HepG2 (cell line): ENCODE data around the gene PNMA3. TPM values are rescaled to one million over a fixed set of nuclear protein-coding genes. Genes with fewer than 3 reads are reported as not detected.

Experiments
- ATAC-seq: fragments of 200-7000 bp; cut with Tn5 transposase; 3 replicates; pipeline ENCODE4 v1.9.1; 2020; ENCODE audit warnings: mild to moderate bottlenecking, moderate library complexity
- BruUV-seq: library from RNA; stranded (reverse); fragments of 400-500 nt; replicated peaks from 2 replicates; lab custom pipeline; 2021; lab: Mats Ljungman, UMichigan
- CTCF ChIA-PET: fragments of 300-600 bp; formaldehyde crosslinking; extraction: SDS; loops from one replicate; lab custom pipeline; 2021; ENCODE audit warnings: low total read pairs, inconsistent platforms, low intra/inter-chr PET ratio; lab: Yijun Ruan, JAX
- POLR2A ChIA-PET: fragments of 350-600 bp; sonication (Branson Sonifier 250); formaldehyde crosslinking; loops from one replicate; lab custom pipeline; 2020; ENCODE audit warnings: antibody characterized with exemption, inconsistent platforms; lab: Yijun Ruan, JAX
- DNase-seq: peaks from one replicate; pipeline ENCODE4 v3.0.0-alpha.2; 2015; ENCODE audit warnings: low spot score
- FAIRE-seq: peaks from 3 replicates; lab custom pipeline; 2011; peaks lifted over from hg19 to GRCh38; lab: Jason Lieb, UNC
- H2AFZ ChIP-seq: one replicate; pipeline ENCODE4 v1.6.1; 2011; ENCODE audit warnings: low read length, inconsistent platforms
- H3K27ac ChIP-seq: fragments of 300-600 bp; 3 replicates; pipeline ENCODE4 v1.8.0; 2011; ENCODE audit warnings: mixed run types, mild to moderate bottlenecking, mixed read lengths, low read length, inconsistent platforms; ENCODE audit not compliant: insufficient read depth; ENCODE audit errors: extremely low read length
- H3K27me3 ChIP-seq, 2 experiments: fragments of 200-600 bp in 1 of 2; 2 replicates in 1 of 2; 3 replicates in 1 of 2; pipeline versions ENCODE4 v1.6.0 to v1.8.0; 2011; ENCODE audit warnings: low read length in 2 of 2, mild to moderate bottlenecking in 2 of 2, moderate library complexity in 2 of 2, inconsistent platforms in 1 of 2; ENCODE audit not compliant: insufficient read depth in 2 of 2, control insufficient read depth in 1 of 2
- H3K36me3 ChIP-seq, 2 experiments: fragments of 200-600 bp in 1 of 2; replicated peaks in 1 of 2; 2 replicates in 1 of 2; 3 replicates in 1 of 2; pipeline versions ENCODE4 v1.5.1 to v1.8.0; 2011; ENCODE audit warnings: low read length in 2 of 2, inconsistent platforms in 1 of 2; ENCODE audit not compliant: insufficient read depth in 2 of 2, control insufficient read depth in 1 of 2
- H3K4me1 ChIP-seq: 2 replicates; pipeline ENCODE4 v1.5.1; 2012; ENCODE audit warnings: low read length, inconsistent platforms; ENCODE audit not compliant: insufficient read depth
- H3K4me2 ChIP-seq: 2 replicates; pipeline ENCODE4 v1.6.0; 2011; ENCODE audit warnings: low read depth, low read length, inconsistent platforms
- H3K4me3 ChIP-seq, 3 experiments: fragments of 200-600 bp in 1 of 3; sonication (generic), shearing (Covaris generic) in 1 of 3; replicated peaks in 1 of 3; 2 replicates each; pipeline ENCODE4 v1.5.1; 2011 to 2016; ENCODE audit warnings: low read length in 3 of 3, inconsistent platforms in 2 of 3, low read depth in 2 of 3, mild to moderate bottlenecking in 2 of 3, control low read depth in 1 of 3, mixed read lengths in 1 of 3; ENCODE audit not compliant: insufficient read depth in 1 of 3
- H3K79me2 ChIP-seq: one replicate; pipeline ENCODE4 v1.6.1; 2011; ENCODE audit warnings: low read length, inconsistent platforms; ENCODE audit not compliant: insufficient read depth
- H3K9ac ChIP-seq: 2 replicates; pipeline ENCODE4 v1.6.0; 2011; ENCODE audit warnings: mild to moderate bottlenecking, low read depth, low read length, inconsistent platforms; ENCODE audit not compliant: insufficient read depth
- H3K9me3 ChIP-seq: 2 replicates; pipeline ENCODE4 v1.5.1; 2012; ENCODE audit warnings: mild to moderate bottlenecking, low read length
- H4K20me1 ChIP-seq: 2 replicates; pipeline ENCODE4 v1.6.0; 2011; ENCODE audit warnings: inconsistent platforms, mild to moderate bottlenecking, low read length, moderate library complexity; ENCODE audit not compliant: insufficient read depth
- ELF1 ChIP-seq: sonication (generic); formaldehyde crosslinking; IDR thresholded peaks from 2 replicates; pipeline ENCODE4 v1.4.0; 2020; ENCODE audit warnings: missing genetic modification reagents
- GRHL1 ChIP-seq: sonication (generic); formaldehyde crosslinking; conservative IDR thresholded peaks from 2 replicates; pipeline ENCODE4 v1.8.0; 2022; ENCODE audit warnings: missing genetic modification reagents
- HHEX ChIP-seq: IDR thresholded peaks from 2 replicates; pipeline ENCODE4 v1.6.1; 2016; ENCODE audit warnings: control low read depth
- ISL2 ChIP-seq: sonication (generic); formaldehyde crosslinking; IDR thresholded peaks from 2 replicates; pipeline ENCODE4 v1.5.0; 2020; ENCODE audit warnings: missing genetic modification reagents
- JUND ChIP-seq: sonication (generic); formaldehyde crosslinking; IDR thresholded peaks from 2 replicates; pipeline ENCODE4 v1.8.0; 2022; ENCODE audit warnings: mild to moderate bottlenecking, missing genetic modification reagents
- KLF13 ChIP-seq: sonication (generic); formaldehyde crosslinking; IDR thresholded peaks from 2 replicates; pipeline ENCODE4 v1.4.0; 2020; ENCODE audit warnings: mild to moderate bottlenecking, missing genetic modification reagents
- MBNL3 ChIP-seq: fragments of 250-450 bp; sonication (Bioruptor Pico); conservative IDR thresholded peaks from 2 replicates; pipeline ENCODE4 v1.8.0; 2022; ENCODE audit warnings: mild to moderate bottlenecking, inconsistent platforms
- MEIS2 ChIP-seq: sonication (generic); formaldehyde crosslinking; IDR thresholded peaks from 2 replicates; pipeline ENCODE4 v1.9.0; 2021; ENCODE audit warnings: mild to moderate bottlenecking, missing genetic modification reagents
- NBN ChIP-seq: fragments of 450-650 bp; conservative IDR thresholded peaks from 2 replicates; pipeline ENCODE4 v1.6.1; 2017
- PHF20 ChIP-seq: sonication (generic); formaldehyde crosslinking; IDR thresholded peaks from 2 replicates; pipeline ENCODE4 v1.5.0; 2020; ENCODE audit warnings: mild to moderate bottlenecking, missing genetic modification reagents
- PHF5A ChIP-seq: IDR thresholded peaks from one replicate; pipeline ENCODE4 v1.6.1; 2018; ENCODE audit warnings: low read depth, missing genetic modification reagents; ENCODE audit not compliant: unreplicated experiment
- POLR2A ChIP-seq, 2 experiments: IDR thresholded peaks; 2 replicates each; pipeline ENCODE4 v1.6.1; 2011; ENCODE audit warnings: low read depth in 2 of 2, low read length in 2 of 2, mild to moderate bottlenecking in 1 of 2, moderate library complexity in 1 of 2; ENCODE audit not compliant: insufficient read depth in 1 of 2
- RBM22 ChIP-seq: fragments of 200-400 bp; formaldehyde crosslinking; optimal IDR thresholded peaks from 2 replicates; pipeline ENCODE3; 2017; ENCODE audit warnings: mild to moderate bottlenecking, low read length, moderate library complexity
- REXO4 ChIP-seq: sonication (generic); formaldehyde crosslinking; IDR thresholded peaks from 2 replicates; pipeline ENCODE4 v1.8.0; 2022; ENCODE audit warnings: missing genetic modification reagents, mild to moderate bottlenecking, borderline replicate concordance
- SNAI1 ChIP-seq: sonication (generic); formaldehyde crosslinking; IDR thresholded peaks from 2 replicates; pipeline ENCODE4 v1.5.0; 2020; ENCODE audit warnings: mild to moderate bottlenecking, missing genetic modification reagents, borderline replicate concordance
- SOX6 ChIP-seq, 2 experiments: fragments of 450-650 bp in 1 of 2; sonication (generic) in 1 of 2; formaldehyde crosslinking in 1 of 2; IDR thresholded peaks; 2 replicates each; pipeline versions ENCODE4 v1.4.0 to v1.6.1; 2017 to 2020; ENCODE audit warnings: antibody characterized with exemption in 1 of 2, mild to moderate bottlenecking in 1 of 2, missing genetic modification reagents in 1 of 2
- WIZ ChIP-seq: sonication (generic); formaldehyde crosslinking; IDR thresholded peaks from 2 replicates; pipeline ENCODE4 v1.5.1; 2020; ENCODE audit warnings: mild to moderate bottlenecking, missing genetic modification reagents
- ZKSCAN8 ChIP-seq: IDR thresholded peaks from 2 replicates; pipeline ENCODE4 v1.6.1; 2016; ENCODE audit warnings: borderline replicate concordance, missing genetic modification reagents, missing compliant biosample characterization
- ZNF232 ChIP-seq: sonication (generic); formaldehyde crosslinking; IDR thresholded peaks from 2 replicates; pipeline ENCODE4 v1.4.0; 2020; ENCODE audit warnings: missing genetic modification reagents, borderline replicate concordance
- ZNF460 ChIP-seq: sonication (generic); formaldehyde crosslinking; IDR thresholded peaks from 2 replicates; pipeline ENCODE4 v1.5.1; 2020; ENCODE audit warnings: missing genetic modification reagents, mild to moderate bottlenecking, borderline replicate concordance
- ZNF552 ChIP-seq: sonication (generic); formaldehyde crosslinking; IDR thresholded peaks from 2 replicates; pipeline ENCODE4 v1.9.0; 2022; ENCODE audit warnings: missing genetic modification reagents, mild to moderate bottlenecking, borderline replicate concordance
- ZNF839 ChIP-seq: sonication (generic); formaldehyde crosslinking; IDR thresholded peaks from 2 replicates; pipeline ENCODE4 v1.4.0; 2020; ENCODE audit warnings: missing genetic modification reagents, mild to moderate bottlenecking, borderline replicate concordance
- WGBS: methylation state at CpG from one replicate; pipeline ENCODE4 v1.1.6; 2017; ENCODE audit warnings: low lambda C conversion rate; 5-methylcytosine and 5-hydroxymethylcytosine counted together
- in situ Hi-C: cut with HindIII; loops from 2 replicates; pipeline ENCODE4 v1.10.0; 2017; ENCODE audit warnings: low pct_unique_long_range_greater_than_20kb; ENCODE audit not compliant: extremely low pct_ligation_motif_present
- intact Hi-C: fragments of 100-400 bp; cut with micrococcal nuclease; formaldehyde crosslinking; loops from one replicate; pipeline ENCODE4 v1.10.0; 2022; ENCODE audit not compliant: unreplicated experiment
- polyA plus RNA-seq, 8 experiments: library from polyadenylated mRNA; depleted of rRNA in 3 of 8; stranded (reverse) in 7 of 8; unstranded in 1 of 8; fragments of >200 nt; fragmentation: Illumina TruSeq in 4 of 8; extraction: Trizol in 4 of 8; gene quantifications; 2 replicates each; pipeline versions ENCODE4 v1.2.1 to v1.2.3, GENCODE V29; 2011 to 2016; ENCODE audit warnings: low read depth in 4 of 8, missing spikeins in 1 of 8, mixed read lengths in 1 of 8; ENCODE audit not compliant: insufficient read depth in 1 of 8
- total RNA-seq, 5 experiments: library from RNA; depleted of rRNA; stranded (reverse); fragments of >200 nt; fragmentation: Illumina TruSeq; extraction: Trizol; gene quantifications; 2 replicates each; pipeline ENCODE4 v1.2.3, GENCODE V29; 2016; ENCODE audit warnings: low read depth in 1 of 5

The PNMA3 gene
- total and polyA plus RNA-seq, 2 of the 13 experiments (the other 11 are each of a cell fraction or from before 2014, with no cell fraction given) = not detected

DNA sequence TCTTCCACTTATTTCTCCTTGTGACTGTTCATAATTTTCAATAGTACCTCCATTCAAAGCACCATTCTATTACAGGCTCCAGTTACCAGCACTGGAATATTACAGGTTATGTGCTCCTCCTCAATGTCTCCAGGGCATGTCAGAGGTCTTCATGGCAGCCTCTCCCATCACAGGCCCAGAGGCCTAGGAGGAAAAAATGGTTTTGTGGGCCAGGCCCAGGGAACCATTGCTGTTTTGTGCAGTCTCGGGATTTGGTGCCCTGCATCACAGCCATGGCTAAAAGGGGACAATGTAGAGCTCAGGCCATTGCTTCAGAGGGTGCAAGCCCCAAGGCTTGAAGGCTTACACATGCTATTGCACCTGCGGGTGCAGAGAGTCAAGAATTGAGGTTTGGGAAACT, 7.2 kb upstream of the PNMA3 start:
- FAIRE-seq (no peak), DNase-seq (no peak), ATAC-seq (no peak)
- Histone ChIP-seq H3K4me2 (no peak overlapping the region), H3K36me3 (no peaks in the 10 kb centered on the region), H2AFZ (no peak overlapping the region), H4K20me1 (no peaks in the 10 kb centered on the region), H3K4me3 (no peak overlapping the region), H3K79me2 (no peaks in the 10 kb centered on the region), H3K9ac (no peak overlapping the region), H3K9me3 (peaks cover 16% of the 10 kb centered on the region), H3K27ac (no peak overlapping the region), H3K4me1 (no peaks in the 10 kb centered on the region), H3K27me3 (no peaks in the 10 kb centered on the region)
- TF ChIP-seq NBN (no peak), JUND (CRISPR knock-in tag) (no peak), MBNL3 (CRISPR knock-in tag) (no peak), GRHL1 (CRISPR knock-in tag) (no peak), SOX6 (IDR thresholded peaks at IDR 0.05) (no peak), SOX6 (CRISPR knock-in tag; IDR thresholded peaks at IDR 0.05) (no peak)
- intact Hi-C loops = no loop called here
- CTCF ChIA-PET = no interaction called here
- POLR2A ChIA-PET = no interaction called here
- no CpG with 5 or more reads among the region's 2 CpGs for WGBS
- in situ Hi-C loops = no loop called here
- BruUV-seq = no TSS peak

DNA sequence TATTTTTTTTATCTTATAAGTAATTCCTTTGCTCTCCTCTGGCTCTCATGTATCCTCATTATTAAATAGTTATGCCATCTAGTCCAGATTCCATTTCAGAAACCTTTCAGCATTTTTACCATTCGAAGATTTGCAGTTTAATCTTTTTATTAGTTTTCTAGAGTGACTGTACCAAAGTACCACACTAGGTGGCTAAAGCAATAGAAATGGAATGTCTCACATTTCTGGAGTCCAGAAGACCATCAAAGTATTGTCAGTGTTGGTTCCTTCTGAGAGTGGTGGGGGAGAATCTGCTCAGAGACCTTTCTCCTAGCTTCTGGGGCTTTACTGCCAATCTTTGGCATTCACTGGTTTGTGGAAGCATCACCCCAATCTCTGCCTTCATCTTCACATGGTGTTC, 3.7 kb upstream of the PNMA3 start:
- no peaks in the 10 kb centered on the region for H3K36me3 ChIP-seq
- ATAC-seq = no peak
- H3K27me3 ChIP-seq = no peaks in the 10 kb centered on the region
- H3K9me3 ChIP-seq = peaks cover 16% of the 10 kb centered on the region
- WGBS = 0% methylated on average over 1 of the region's 1 CpG
- DNase-seq = no peak
- in situ Hi-C loops = no loop called here
- no peak overlapping the region for H3K9ac ChIP-seq
- no peak overlapping the region for H2AFZ ChIP-seq
- intact Hi-C loops = no loop called here
- no peak overlapping the region for H3K4me3 ChIP-seq
- no peaks in the 10 kb centered on the region for H3K4me1 ChIP-seq
- no peaks in the 10 kb centered on the region for H3K79me2 ChIP-seq
- no peak overlapping the region for H3K27ac ChIP-seq
- ChIA-PET POLR2A (no interaction called here), CTCF (no interaction called here)
- H3K4me2 ChIP-seq = no peak overlapping the region
- H4K20me1 ChIP-seq = no peaks in the 10 kb centered on the region
- BruUV-seq = no TSS peak
- FAIRE-seq = peak; percentile 26
- TF ChIP-seq JUND (CRISPR knock-in tag) = no peak
- no peak for TF ChIP-seq WIZ (CRISPR knock-in tag)
- TF ChIP-seq RBM22 = no peak
- TF ChIP-seq ZNF839 (CRISPR knock-in tag) = no peak
- TF ChIP-seq PHF5A (CRISPR knock-in tag) = no peak
- TF ChIP-seq MEIS2 = no peak
- no peak for TF ChIP-seq POLR2A (IDR thresholded peaks at IDR 0.05; ENCODE audit: insufficient read depth in 1 of 2, low read depth in 2 of 2, low read length in 2 of 2)
- TF ChIP-seq ZNF232 (CRISPR knock-in tag) = no peak
- TF ChIP-seq ZKSCAN8 (CRISPR knock-in tag) = no peak
- no peak for TF ChIP-seq ZNF552 (CRISPR knock-in tag)
- no peak for TF ChIP-seq SNAI1
- no peak for TF ChIP-seq PHF20 (CRISPR knock-in tag)
- TF ChIP-seq ELF1 (CRISPR knock-in tag) = no peak
- no peak for TF ChIP-seq ISL2
- TF ChIP-seq ZNF460 (CRISPR knock-in tag) = no peak
- no peak for TF ChIP-seq HHEX (CRISPR knock-in tag)
- no peak for TF ChIP-seq REXO4 (CRISPR knock-in tag)
- no peak for TF ChIP-seq KLF13 (CRISPR knock-in tag)
